ENCODE results near the gene SLC38A7. TPM values are rescaled to one million over a fixed set of nuclear protein-coding genes. Genes with fewer than 3 reads are reported as not detected.

Gene SLC38A7
- polyA plus RNA-seq, 3 donors: 5.1 to 23.4 (median 7.4) TPM

GRCh38 chr16:58727028-58727781 is 42.6 kb upstream of the SLC38A7 start:
- Mint-ChIP-seq H3K4me1 (peaks cover 4% of the 10 kb centered on the region), H3K27me3 (ENCODE audit: low read depth in 3 of 3) (peaks cover 0 to 1% (median 0%) of the 10 kb centered on the region in 3 donors), H3K36me3 (peaks cover 15 to 16% of the 10 kb centered on the region in 2 donors), H3K27ac (no peak overlapping the region), H3K4me3 (no peak overlapping the region), H3K9me3 (no peaks in the 10 kb centered on the region)
- Histone ChIP-seq H3K9ac (ENCODE audit: insufficient read depth, low read length, poor library complexity, severe bottlenecking) (no peak overlapping the region), H3K4me1 (ENCODE audit: control insufficient read depth in 1 of 2, insufficient read depth in 2 of 2, low read length in 2 of 2) (no peaks in the 10 kb centered on the region), H2AFZ (ENCODE audit: insufficient read depth, low read depth, low read length, poor library complexity, severe bottlenecking) (no peak overlapping the region), H3K4me3 (replicated peaks in 1 of 3; ENCODE audit: low read depth in 2 of 3, low read length in 3 of 3) (no peak overlapping the region), H3K9me3 (replicated peaks in 1 of 2; ENCODE audit: control insufficient read depth in 1 of 2, insufficient read depth in 1 of 2, low read length in 2 of 2) (no peaks in the 10 kb centered on the region), H3K27ac (ENCODE audit: low read depth in 1 of 2, low read length in 2 of 2) (no peak overlapping the region), H4K20me1 (ENCODE audit: insufficient read depth, low read length) (peaks cover 5% of the 10 kb centered on the region), H3K27me3 (ENCODE audit: control insufficient read depth in 2 of 2, insufficient read depth in 2 of 2, low read length in 2 of 2) (no peaks in the 10 kb centered on the region), H3K4me2 (replicated peaks; ENCODE audit: extremely low read depth, low read length, poor library complexity, severe bottlenecking) (no peak overlapping the region), H3K79me2 (ENCODE audit: insufficient read depth, low read length) (peaks cover 22% of the 10 kb centered on the region), H3K36me3 (replicated peaks in 1 of 2; ENCODE audit: control insufficient read depth in 1 of 2, insufficient read depth in 2 of 2, low read length in 2 of 2) (peaks cover 13 to 17% of the 10 kb centered on the region in 2 donors)
- intact Hi-C loops (cut with micrococcal nuclease): no loop called here
- DNase-seq: no peak
- WGBS (ENCODE audit: insufficient coverage): 80% methylated on average over 6 of the region's 9 CpGs
- TF ChIP-seq CTCF (IDR thresholded peaks at IDR 0.05): no peak

GRCh38 chr16:58723109-58723508 is 38.5 kb upstream of the SLC38A7 start:
- Mint-ChIP-seq H3K36me3 (peaks cover 46 to 49% of the 10 kb centered on the region in 2 donors), H3K9me3 (no peaks in the 10 kb centered on the region), H3K27me3 (ENCODE audit: low read depth in 3 of 3) (peaks cover 0 to 1% (median 1%) of the 10 kb centered on the region in 3 donors), H3K27ac (no peak overlapping the region), H3K4me1 (no peaks in the 10 kb centered on the region), H3K4me3 (no peak overlapping the region)
- Histone ChIP-seq H3K4me2 (replicated peaks; ENCODE audit: extremely low read depth, low read length, poor library complexity, severe bottlenecking) (no peak overlapping the region), H2AFZ (ENCODE audit: insufficient read depth, low read depth, low read length, poor library complexity, severe bottlenecking) (no peak overlapping the region), H3K79me2 (ENCODE audit: insufficient read depth, low read length) (no peaks in the 10 kb centered on the region), H3K27ac (ENCODE audit: low read depth in 1 of 2, low read length in 2 of 2) (no peak overlapping the region), H4K20me1 (ENCODE audit: insufficient read depth, low read length) (no peaks in the 10 kb centered on the region), H3K27me3 (ENCODE audit: control insufficient read depth in 2 of 2, insufficient read depth in 2 of 2, low read length in 2 of 2) (no peaks in the 10 kb centered on the region), H3K4me1 (ENCODE audit: control insufficient read depth in 1 of 2, insufficient read depth in 2 of 2, low read length in 2 of 2) (no peaks in the 10 kb centered on the region), H3K4me3 (replicated peaks in 1 of 3; ENCODE audit: low read depth in 2 of 3, low read length in 3 of 3) (no peak overlapping the region), H3K9ac (ENCODE audit: insufficient read depth, low read length, poor library complexity, severe bottlenecking) (no peak overlapping the region), H3K9me3 (replicated peaks in 1 of 2; ENCODE audit: control insufficient read depth in 1 of 2, insufficient read depth in 1 of 2, low read length in 2 of 2) (no peaks in the 10 kb centered on the region), H3K36me3 (replicated peaks in 1 of 2; ENCODE audit: control insufficient read depth in 1 of 2, insufficient read depth in 2 of 2, low read length in 2 of 2) (peaks cover 46 to 58% of the 10 kb centered on the region in 2 donors)
- DNase-seq: no peak
- no CpG with 5 or more reads among the region's 3 CpGs for WGBS (ENCODE audit: insufficient coverage)
- intact Hi-C loops (cut with micrococcal nuclease): no loop called here
- TF ChIP-seq CTCF (IDR thresholded peaks at IDR 0.05): no peak

Data from CD14-positive monocyte (primary cell).